ENCODE results near the gene SLCO4A1. TPM values are rescaled to one million over a fixed set of nuclear protein-coding genes. Genes with fewer than 3 reads are reported as not detected.

The SLCO4A1 gene
- total RNA-seq, 1 donor from 2014 or later: 59.2 TPM

GRCh38 chr20:62688083-62688482 is 45.8 kb downstream of the SLCO4A1 start:
- intact Hi-C loops (cut with micrococcal nuclease): no loop called here
- Mint-ChIP-seq H3K36me3 (ENCODE audit: low read depth) (no peaks in the 10 kb centered on the region), H3K27me3 (ENCODE audit: low read depth) (peaks cover 13% of the 10 kb centered on the region), H3K4me1 (ENCODE audit: low read depth) (peaks cover 12% of the 10 kb centered on the region), H3K9me3 (no peaks in the 10 kb centered on the region), H3K4me3 (ENCODE audit: low read depth) (no peak overlapping the region), H3K27ac (no peak overlapping the region)
- no peak for DNase-seq (ENCODE audit: low spot score)

DNA sequence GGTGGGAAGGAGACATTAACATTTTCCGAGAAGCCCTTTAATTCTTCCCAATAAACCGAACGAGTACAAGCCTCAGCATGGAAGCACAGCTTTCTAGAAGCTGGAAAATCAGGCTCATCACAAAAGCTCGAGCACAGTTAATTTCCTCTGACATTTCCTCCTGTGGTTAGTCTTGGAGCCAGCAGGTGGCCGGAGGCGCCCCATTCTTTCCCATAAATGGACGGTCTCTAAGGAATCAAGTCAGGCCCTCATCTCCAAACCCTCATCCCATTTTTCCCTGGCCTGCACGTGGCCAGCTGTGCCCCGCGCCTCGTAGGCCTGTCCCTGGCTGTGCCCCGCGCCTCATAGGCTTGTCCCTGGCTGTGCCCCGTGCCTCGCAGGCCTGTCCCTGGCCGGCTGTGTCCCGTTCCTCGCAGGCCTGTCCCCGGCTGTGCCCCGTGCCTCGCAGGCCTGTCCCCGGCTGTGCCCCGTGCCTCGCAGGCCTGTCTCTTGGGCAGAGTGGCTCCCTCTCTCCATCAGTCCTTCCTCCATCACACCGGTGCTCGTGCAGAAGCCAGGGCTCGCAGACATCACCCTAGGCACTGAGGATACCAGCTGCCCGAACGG is 46.7 kb downstream of the SLCO4A1 start:
- H3K4me1 Mint-ChIP-seq (ENCODE audit: low read depth): peaks cover 12% of the 10 kb centered on the region
- no peak overlapping the region for H3K4me3 Mint-ChIP-seq (ENCODE audit: low read depth)
- no peaks in the 10 kb centered on the region for H3K36me3 Mint-ChIP-seq (ENCODE audit: low read depth)
- intact Hi-C loops (cut with micrococcal nuclease): no loop called here
- DNase-seq (ENCODE audit: low spot score): no peak
- H3K9me3 Mint-ChIP-seq: no peaks in the 10 kb centered on the region
- peaks cover 13% of the 10 kb centered on the region for H3K27me3 Mint-ChIP-seq (ENCODE audit: low read depth)
- H3K27ac Mint-ChIP-seq: no peak overlapping the region

- no peak for DNase-seq (ENCODE audit: low spot score)
- no peak overlapping the region for H3K27ac Mint-ChIP-seq
- intact Hi-C loops (cut with micrococcal nuclease): no loop called here
- no peaks in the 10 kb centered on the region for H3K9me3 Mint-ChIP-seq
- peaks cover 12% of the 10 kb centered on the region for H3K4me1 Mint-ChIP-seq (ENCODE audit: low read depth)
- no peak overlapping the region for H3K4me3 Mint-ChIP-seq (ENCODE audit: low read depth)
- peaks cover 13% of the 10 kb centered on the region for H3K27me3 Mint-ChIP-seq (ENCODE audit: low read depth)
- no peaks in the 10 kb centered on the region for H3K36me3 Mint-ChIP-seq (ENCODE audit: low read depth)
Observed at GRCh38 chr20:62689861-62690260, 47.6 kb downstream of the SLCO4A1 start.

GRCh38 chr20:62690261-62690820 is 48.0 kb downstream of the SLCO4A1 start:
- Mint-ChIP-seq H3K36me3 (ENCODE audit: low read depth) (no peaks in the 10 kb centered on the region), H3K4me1 (ENCODE audit: low read depth) (peaks cover 10% of the 10 kb centered on the region), H3K9me3 (no peaks in the 10 kb centered on the region), H3K27me3 (ENCODE audit: low read depth) (peaks cover 12% of the 10 kb centered on the region), H3K27ac (no peak overlapping the region), H3K4me3 (ENCODE audit: low read depth) (no peak overlapping the region)
- intact Hi-C loops (cut with micrococcal nuclease): no loop called here
- no peak for DNase-seq (ENCODE audit: low spot score)

GRCh38 chr20:62691487-62691886 is 49.2 kb downstream of the SLCO4A1 start:
- intact Hi-C loops (cut with micrococcal nuclease): no loop called here
- peaks cover 3% of the 10 kb centered on the region for H3K4me1 Mint-ChIP-seq (ENCODE audit: low read depth)

DNA sequence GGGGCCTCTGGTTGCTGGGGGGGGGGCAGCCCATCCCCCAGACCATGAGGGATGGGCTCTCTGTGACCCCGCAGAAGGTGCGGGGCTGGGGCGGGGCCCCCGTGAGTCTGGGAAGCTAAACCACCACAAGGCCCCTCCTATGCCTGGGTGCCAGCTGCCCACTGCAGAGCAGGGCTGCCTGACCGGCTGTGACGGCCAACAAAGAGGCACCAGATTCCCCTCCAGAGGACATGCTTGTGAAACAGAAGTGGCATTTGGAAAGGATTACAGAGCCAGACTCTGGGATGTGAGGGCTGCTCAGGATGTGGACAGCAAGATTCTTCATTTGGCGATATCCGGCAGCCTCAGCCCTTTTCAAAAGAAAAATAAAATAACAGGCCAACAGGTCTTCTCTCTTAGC is 49.9 kb downstream of the SLCO4A1 start:
- no peaks in the 10 kb centered on the region for H3K9me3 Mint-ChIP-seq
- H3K4me3 Mint-ChIP-seq (ENCODE audit: low read depth): no peak overlapping the region
- H3K27me3 Mint-ChIP-seq (ENCODE audit: low read depth): no peaks in the 10 kb centered on the region
- H3K36me3 Mint-ChIP-seq (ENCODE audit: low read depth): no peaks in the 10 kb centered on the region
- intact Hi-C loops (cut with micrococcal nuclease): no loop called here
- no peak overlapping the region for H3K27ac Mint-ChIP-seq
- no peak for DNase-seq (ENCODE audit: low spot score)
- H3K4me1 Mint-ChIP-seq (ENCODE audit: low read depth): peaks cover 5% of the 10 kb centered on the region

More at GRCh38 chr20:62691487-62691886, 49.2 kb downstream of the SLCO4A1 start:
- DNase-seq (ENCODE audit: low spot score): no peak
- Mint-ChIP-seq H3K36me3 (ENCODE audit: low read depth) (no peaks in the 10 kb centered on the region), H3K27ac (no peak overlapping the region), H3K9me3 (no peaks in the 10 kb centered on the region), H3K4me3 (ENCODE audit: low read depth) (no peak overlapping the region), H3K27me3 (ENCODE audit: low read depth) (peaks cover 3% of the 10 kb centered on the region)

GRCh38 chr20:62692801-62693523 is 50.7 kb downstream of the SLCO4A1 start:
- Mint-ChIP-seq H3K9me3 (no peaks in the 10 kb centered on the region), H3K27ac (no peak overlapping the region), H3K27me3 (ENCODE audit: low read depth) (peaks cover under 1% of the 10 kb centered on the region), H3K4me3 (ENCODE audit: low read depth) (no peak overlapping the region), H3K36me3 (ENCODE audit: low read depth) (no peaks in the 10 kb centered on the region), H3K4me1 (ENCODE audit: low read depth) (peaks cover 5% of the 10 kb centered on the region)
- intact Hi-C loops (cut with micrococcal nuclease): no loop called here
- no peak for DNase-seq (ENCODE audit: low spot score)

DNA sequence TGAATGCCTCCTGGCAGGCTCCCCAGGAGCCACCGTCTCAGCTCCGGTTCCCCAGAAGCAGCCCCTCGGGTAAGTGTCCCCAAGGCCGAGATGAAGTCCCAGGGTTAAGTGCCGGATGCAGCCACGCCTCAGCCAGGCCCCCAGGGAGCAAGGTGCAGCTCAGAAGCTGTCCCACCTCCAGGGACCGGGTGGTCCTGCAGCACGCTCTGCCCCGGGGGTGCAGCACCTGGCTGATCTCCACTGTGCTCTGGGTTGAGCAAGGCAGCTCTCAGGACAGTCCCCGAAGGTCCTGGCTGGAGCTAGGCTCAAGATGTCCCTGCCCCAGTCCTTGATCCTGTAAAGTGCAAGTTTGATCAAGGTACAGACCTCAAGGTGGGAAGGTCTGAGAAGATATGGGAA is 51.2 kb downstream of the SLCO4A1 start:
- Mint-ChIP-seq H3K9me3 (no peaks in the 10 kb centered on the region), H3K36me3 (ENCODE audit: low read depth) (no peaks in the 10 kb centered on the region), H3K4me1 (ENCODE audit: low read depth) (peaks cover 5% of the 10 kb centered on the region), H3K27me3 (ENCODE audit: low read depth) (peaks cover 2% of the 10 kb centered on the region), H3K4me3 (ENCODE audit: low read depth) (no peak overlapping the region), H3K27ac (no peak overlapping the region)
- DNase-seq (ENCODE audit: low spot score): no peak
- intact Hi-C loops (cut with micrococcal nuclease): no loop called here

- intact Hi-C loops (cut with micrococcal nuclease): no loop called here
- Mint-ChIP-seq H3K27me3 (ENCODE audit: low read depth) (peaks cover 2% of the 10 kb centered on the region), H3K36me3 (ENCODE audit: low read depth) (no peaks in the 10 kb centered on the region), H3K9me3 (no peaks in the 10 kb centered on the region), H3K27ac (no peak overlapping the region), H3K4me3 (ENCODE audit: low read depth) (no peak overlapping the region), H3K4me1 (ENCODE audit: low read depth) (peaks cover 5% of the 10 kb centered on the region)
- no peak for DNase-seq (ENCODE audit: low spot score)
Observed at GRCh38 chr20:62694106-62694505, 51.8 kb downstream of the SLCO4A1 start.

DNA sequence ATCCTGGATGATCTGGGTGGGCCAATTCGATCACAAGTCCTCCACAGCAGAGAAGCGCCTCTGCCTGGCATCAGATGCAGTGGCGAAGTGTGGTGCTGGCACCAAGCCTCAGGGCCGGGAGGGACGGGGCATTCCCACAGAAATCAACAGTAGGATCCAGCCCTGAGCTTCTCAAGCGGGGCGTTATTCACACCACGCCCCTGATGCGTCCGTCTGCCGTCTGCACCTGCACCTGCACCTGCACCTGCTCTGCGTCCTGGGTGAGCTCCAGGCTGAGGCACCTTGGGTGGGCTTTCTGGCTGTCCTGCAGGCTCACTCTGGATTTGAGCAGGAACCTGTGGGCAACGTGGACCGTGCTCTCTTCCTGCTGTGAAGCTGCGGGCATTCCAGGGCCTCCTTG is 52.6 kb downstream of the SLCO4A1 start:
- intact Hi-C loops (cut with micrococcal nuclease): no loop called here
- DNase-seq (ENCODE audit: low spot score): no peak
- Mint-ChIP-seq H3K27ac (no peak overlapping the region), H3K27me3 (ENCODE audit: low read depth) (peaks cover 2% of the 10 kb centered on the region), H3K4me1 (ENCODE audit: low read depth) (peaks cover 5% of the 10 kb centered on the region), H3K4me3 (ENCODE audit: low read depth) (no peak overlapping the region), H3K36me3 (ENCODE audit: low read depth) (no peaks in the 10 kb centered on the region), H3K9me3 (no peaks in the 10 kb centered on the region)

- intact Hi-C loops (cut with micrococcal nuclease): no loop called here
- peaks cover 5% of the 10 kb centered on the region for H3K4me1 Mint-ChIP-seq (ENCODE audit: low read depth)
- H3K4me3 Mint-ChIP-seq (ENCODE audit: low read depth): no peak overlapping the region
- H3K27ac Mint-ChIP-seq: no peak overlapping the region
- H3K27me3 Mint-ChIP-seq (ENCODE audit: low read depth): peaks cover 2% of the 10 kb centered on the region
- no peaks in the 10 kb centered on the region for H3K36me3 Mint-ChIP-seq (ENCODE audit: low read depth)
- DNase-seq (ENCODE audit: low spot score): no peak
- no peaks in the 10 kb centered on the region for H3K9me3 Mint-ChIP-seq
Observed at GRCh38 chr20:62695448-62696414, 53.4 kb downstream of the SLCO4A1 start.

DNA sequence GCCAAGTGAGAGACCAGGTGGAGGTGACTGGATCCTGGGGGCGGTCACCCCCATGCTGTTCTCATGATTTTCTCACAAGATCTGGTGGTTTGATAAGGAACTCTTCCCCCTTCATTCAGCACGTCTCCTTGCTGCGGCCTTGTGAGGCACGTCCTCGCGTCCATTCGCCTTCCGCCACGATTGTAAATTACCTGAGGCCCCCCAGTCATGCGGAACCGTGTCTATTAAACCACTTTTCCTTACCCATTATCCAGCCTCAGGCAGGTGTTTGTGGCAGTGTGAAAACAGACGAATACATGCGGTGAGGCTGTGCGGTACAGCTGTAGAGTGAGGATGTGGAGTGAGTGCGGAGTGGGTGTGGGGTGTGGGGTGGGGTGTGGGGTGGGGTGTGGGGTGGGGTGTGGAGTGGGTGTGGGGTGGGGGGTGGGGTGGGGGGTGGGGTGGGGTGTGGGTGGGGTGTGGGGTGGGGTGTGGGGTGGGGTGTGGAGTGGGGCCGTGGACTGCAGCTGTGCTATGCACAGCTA is 54.2 kb downstream of the SLCO4A1 start:
- H3K27ac Mint-ChIP-seq: no peak overlapping the region
- no peak overlapping the region for H3K4me3 Mint-ChIP-seq (ENCODE audit: low read depth)
- no peaks in the 10 kb centered on the region for H3K9me3 Mint-ChIP-seq
- H3K4me1 Mint-ChIP-seq (ENCODE audit: low read depth): peaks cover 5% of the 10 kb centered on the region
- intact Hi-C loops (cut with micrococcal nuclease): no loop called here
- no peak for DNase-seq (ENCODE audit: low spot score)
- H3K36me3 Mint-ChIP-seq (ENCODE audit: low read depth): no peaks in the 10 kb centered on the region
- peaks cover 6% of the 10 kb centered on the region for H3K27me3 Mint-ChIP-seq (ENCODE audit: low read depth)
